Effector memory CD8-positive, alpha-beta T cell (primary cell): Measurements from ENCODE around the gene SLC19A1.
"Not testable (repeated sequence)": the region's sequence is repeated elsewhere in the genome, so short reads cannot be mapped to it uniquely, and the experiment has no call there.

Experiments used
- ATAC-seq: fragments of 150-1000 bp; cut with Tn5 transposase; replicated peaks from 2 replicates; pipeline ENCODE4 v1.10.0; 2021; ENCODE audit warnings: mild to moderate bottlenecking, moderate library complexity
- DNase-seq, 3 experiments: peaks; one replicate each; pipeline ENCODE4 v3.0.0; 2021
- H3K27ac Mint-ChIP-seq, 2 donors: one replicate each; pipeline ENCODE4 v1.8.0; 2022; ENCODE audit warnings: mild to moderate bottlenecking in 2 of 2, mixed read lengths in 2 of 2, moderate library complexity in 2 of 2
- H3K27me3 Mint-ChIP-seq, 2 donors: one replicate each; pipeline ENCODE4 v1.8.0; 2022; ENCODE audit warnings: mixed read lengths in 2 of 2
- H3K36me3 Mint-ChIP-seq: one replicate; pipeline ENCODE4 v1.8.0; 2022; ENCODE audit warnings: mild to moderate bottlenecking, moderate library complexity, mixed read lengths; ENCODE audit not compliant: insufficient read depth
- H3K4me1 Mint-ChIP-seq, 2 donors: one replicate each; pipeline ENCODE4 v1.8.0; 2022; ENCODE audit warnings: low read depth in 2 of 2, mixed read lengths in 2 of 2
- H3K4me3 Mint-ChIP-seq, 2 donors: one replicate each; pipeline ENCODE4 v1.8.0; 2022; ENCODE audit warnings: mild to moderate bottlenecking in 2 of 2, mixed read lengths in 2 of 2, moderate library complexity in 2 of 2
- H3K9me3 Mint-ChIP-seq, 2 donors: one replicate each; pipeline ENCODE4 v1.8.0; 2022; ENCODE audit warnings: mixed read lengths in 2 of 2

Gene SLC19A1

DNA sequence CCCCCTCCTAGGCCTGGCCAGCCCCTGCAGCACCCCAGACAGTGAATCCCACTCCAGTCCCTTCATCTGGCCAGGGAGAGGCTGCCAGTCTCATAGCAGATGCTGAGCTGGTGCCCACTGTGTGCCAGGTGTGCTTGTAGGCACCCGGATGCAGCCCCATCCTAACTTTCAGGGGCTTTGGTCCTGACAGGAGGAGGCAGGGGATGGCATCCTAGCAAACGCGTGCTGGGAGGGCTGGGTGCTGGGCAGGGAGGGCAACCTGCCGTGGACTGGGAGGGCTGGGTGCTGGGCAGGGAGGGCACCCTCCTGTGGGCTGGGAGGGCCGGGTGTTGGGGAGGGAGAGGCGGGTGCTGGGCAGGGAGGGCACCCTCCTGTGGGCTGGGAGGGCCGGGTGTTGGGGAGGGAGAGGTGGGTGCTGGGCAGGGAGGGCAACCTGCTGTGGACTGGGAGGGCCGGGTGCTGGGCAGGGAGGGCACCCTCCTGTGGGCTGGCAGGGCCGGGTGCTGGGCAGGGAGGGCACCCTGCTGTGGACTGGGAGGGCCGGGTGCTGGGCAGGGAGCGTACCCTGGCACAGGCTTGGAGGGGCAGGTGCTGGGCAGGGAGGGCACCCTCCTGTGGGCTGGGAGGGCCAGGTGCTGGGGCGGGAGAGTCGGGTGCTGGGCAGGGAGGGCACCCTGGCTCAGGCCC, 35.3 kb downstream of the SLC19A1 start:
- no peaks in the 10 kb centered on the region for H3K36me3 Mint-ChIP-seq
- no peaks in the 10 kb centered on the region for H3K4me1 Mint-ChIP-seq
- H3K4me3 Mint-ChIP-seq: no peak overlapping the region
- no peak overlapping the region for H3K27ac Mint-ChIP-seq
- no peaks in the 10 kb centered on the region for H3K27me3 Mint-ChIP-seq
- H3K9me3 Mint-ChIP-seq: no peaks in the 10 kb centered on the region
- ATAC-seq: no peak
- no peak for DNase-seq

DNA sequence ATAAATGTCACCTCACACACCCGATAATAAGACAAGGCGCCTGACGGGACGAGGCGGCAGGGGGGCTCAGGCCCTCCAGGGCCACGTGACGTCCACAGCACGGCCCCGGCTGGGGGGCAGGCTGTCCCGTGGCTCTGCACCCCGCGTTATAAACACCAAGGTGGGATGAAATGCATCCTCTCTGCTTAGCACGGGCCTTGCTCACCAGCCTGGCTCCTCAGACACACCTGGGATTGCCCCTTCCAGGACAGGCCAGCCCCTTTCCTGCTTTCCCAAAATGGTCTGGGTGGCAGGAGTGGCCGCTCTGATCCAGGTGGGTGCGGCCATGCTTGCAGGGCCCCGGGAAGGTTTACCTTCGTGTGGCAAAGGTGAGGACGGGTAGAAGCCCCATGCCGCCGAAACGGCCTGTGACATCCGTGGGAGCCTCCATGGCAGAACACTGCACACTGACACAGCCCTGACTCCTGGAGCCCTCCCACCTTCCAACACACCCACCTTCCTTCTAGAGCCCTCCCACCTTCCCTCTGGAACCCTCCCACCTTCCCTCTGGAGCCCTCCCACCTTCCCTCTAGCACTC, 35.9 kb downstream of the SLC19A1 start:
- H3K36me3 Mint-ChIP-seq: no peaks in the 10 kb centered on the region
- no peaks in the 10 kb centered on the region for H3K27me3 Mint-ChIP-seq
- H3K4me3 Mint-ChIP-seq: no peak overlapping the region
- H3K27ac Mint-ChIP-seq: no peak overlapping the region
- H3K9me3 Mint-ChIP-seq: no peaks in the 10 kb centered on the region
- DNase-seq (no peak), ATAC-seq (no peak)
- no peaks in the 10 kb centered on the region for H3K4me1 Mint-ChIP-seq

DNA sequence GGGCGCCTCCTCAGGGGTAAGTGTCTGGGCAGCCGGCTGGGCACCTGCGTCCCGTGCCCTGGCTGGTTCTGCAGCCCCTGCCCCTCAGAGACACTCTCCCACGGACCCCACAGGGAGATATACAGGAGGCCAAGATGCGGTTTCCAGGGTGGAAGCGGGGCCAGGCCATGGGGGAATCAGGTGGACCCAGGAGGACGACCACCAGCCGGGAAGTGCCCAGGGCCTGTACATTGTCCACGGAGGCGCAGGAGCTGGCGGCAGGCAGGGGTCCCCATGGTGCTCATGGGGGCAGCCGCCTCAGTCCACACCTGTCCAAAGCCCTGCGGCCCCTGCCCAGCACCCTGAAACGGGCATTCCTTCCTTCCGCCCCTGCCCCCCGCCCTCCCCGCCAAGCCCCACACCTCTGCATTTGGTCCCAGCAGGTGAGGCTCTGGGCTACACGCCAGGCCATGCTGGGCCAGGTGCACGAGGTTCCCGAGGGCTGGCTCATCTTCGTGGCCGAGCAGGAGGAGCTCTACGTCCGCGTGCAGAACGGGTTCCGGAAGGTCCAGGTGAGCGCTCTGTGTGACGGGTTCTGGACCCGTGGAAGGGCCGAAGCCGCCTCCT, 36.7 kb downstream of the SLC19A1 start:
- H3K4me1 Mint-ChIP-seq: no peaks in the 10 kb centered on the region

DNA sequence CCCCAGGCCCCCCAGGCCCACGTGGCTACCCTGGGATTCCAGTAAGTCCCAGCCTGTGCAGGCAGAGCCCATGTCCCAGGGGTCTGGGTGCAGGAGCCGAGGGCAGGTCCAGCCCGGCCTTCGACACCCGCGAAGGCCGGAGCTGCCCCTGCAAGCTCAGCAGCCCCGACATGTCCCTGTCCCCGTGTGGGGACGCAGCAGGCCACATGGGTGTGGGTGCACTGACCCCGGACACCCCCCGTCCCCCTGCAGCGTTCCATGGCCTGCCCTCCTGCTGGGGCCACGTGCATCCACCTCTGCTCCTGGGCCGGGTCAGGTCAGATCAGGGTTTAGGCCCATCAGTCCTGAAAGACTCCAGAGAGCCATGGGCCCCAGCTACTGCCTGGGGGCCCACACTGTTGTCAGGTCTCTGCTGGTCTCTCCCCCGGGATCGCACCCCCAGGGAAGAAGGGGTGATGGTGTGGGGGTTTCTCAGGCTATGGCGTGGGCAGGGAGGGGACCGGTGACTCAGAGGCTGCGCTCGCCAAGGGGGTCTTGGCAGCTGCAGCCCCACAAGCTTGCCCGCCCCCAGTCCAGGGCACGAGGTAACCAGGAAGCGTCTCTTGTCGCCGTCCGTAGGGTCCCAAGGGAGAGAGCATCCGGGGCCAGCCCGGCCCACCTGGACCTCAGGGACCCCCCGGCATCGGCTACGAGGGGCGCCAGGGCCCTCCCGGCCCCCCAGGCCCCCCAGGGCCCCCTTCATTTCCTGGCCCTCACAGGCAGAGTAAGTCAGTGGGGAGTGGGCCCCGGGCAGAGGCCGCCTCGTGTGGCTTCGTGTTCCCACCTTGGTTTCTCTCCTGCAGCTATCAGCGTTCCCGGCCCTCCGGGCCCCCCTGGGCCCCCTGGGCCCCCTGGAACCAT, 37.5 kb downstream of the SLC19A1 start:
- no peak for DNase-seq
- no peaks in the 10 kb centered on the region for H3K27me3 Mint-ChIP-seq
- H3K9me3 Mint-ChIP-seq: no peaks in the 10 kb centered on the region
- H3K4me1 Mint-ChIP-seq: peaks cover 0 to 4% of the 10 kb centered on the region in 2 donors
- no peak for ATAC-seq
- H3K36me3 Mint-ChIP-seq: no peaks in the 10 kb centered on the region
- no peak overlapping the region for H3K27ac Mint-ChIP-seq
- H3K4me3 Mint-ChIP-seq: no peak overlapping the region

More for the DNA sequence above, 36.7 kb downstream of the SLC19A1 start:
- Mint-ChIP-seq H3K27me3 (no peaks in the 10 kb centered on the region), H3K27ac (no peak overlapping the region), H3K36me3 (no peaks in the 10 kb centered on the region), H3K9me3 (no peaks in the 10 kb centered on the region), H3K4me3 (no peak overlapping the region)
- ATAC-seq (no peak), DNase-seq (no peak)

DNA sequence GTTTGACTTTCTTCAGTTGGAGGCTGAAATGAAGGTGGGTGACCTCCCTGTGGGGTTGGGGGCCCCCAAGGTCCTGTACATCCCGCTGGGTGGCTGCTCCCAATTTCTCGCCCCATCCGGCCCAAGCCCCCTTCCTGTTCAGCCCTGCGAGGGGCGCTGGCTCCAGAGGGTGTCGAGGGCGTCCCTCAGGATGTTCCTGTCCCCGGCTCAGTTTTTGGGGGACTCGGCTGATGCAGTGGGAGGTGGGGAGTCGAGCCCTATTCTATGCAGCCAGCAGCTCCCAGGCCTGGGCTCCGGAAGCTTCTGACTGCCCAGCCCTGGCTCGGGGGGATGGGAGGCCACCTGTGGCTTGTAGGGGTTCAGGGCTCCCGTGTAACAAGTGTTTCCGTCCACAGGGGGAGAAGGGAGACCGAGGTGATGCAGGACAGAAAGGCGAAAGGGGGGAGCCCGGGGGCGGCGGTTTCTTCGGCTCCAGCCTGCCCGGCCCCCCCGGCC, 38.2 kb downstream of the SLC19A1 start:
- Mint-ChIP-seq H3K9me3 (no peaks in the 10 kb centered on the region), H3K27me3 (no peaks in the 10 kb centered on the region), H3K36me3 (no peaks in the 10 kb centered on the region), H3K4me3 (no peak overlapping the region), H3K4me1 (peaks cover under 1 to 4% of the 10 kb centered on the region in 2 donors), H3K27ac (no peak overlapping the region)
- DNase-seq (no peak), ATAC-seq (no peak)

DNA sequence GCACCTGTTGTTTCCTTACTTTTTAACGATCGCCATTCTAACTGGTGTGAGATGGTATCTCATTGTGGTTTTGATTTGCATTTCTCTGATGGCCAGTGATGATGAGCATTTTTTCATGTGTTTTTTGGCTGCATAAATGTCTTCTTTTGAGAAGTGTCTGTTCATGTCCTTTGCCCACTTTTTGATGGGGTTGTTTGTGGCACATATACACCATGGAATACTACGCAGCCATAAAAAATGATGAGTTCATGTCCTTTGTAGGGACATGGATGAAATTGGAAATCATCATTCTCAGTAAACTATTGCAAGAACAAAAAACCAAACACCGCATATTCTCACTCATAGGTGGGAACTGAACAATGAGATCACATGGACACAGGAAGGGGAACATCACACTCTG, 39.0 kb downstream of the SLC19A1 start:
- H3K4me1 Mint-ChIP-seq, H3K27ac Mint-ChIP-seq, H3K27me3 Mint-ChIP-seq, H3K36me3 Mint-ChIP-seq, ATAC-seq, DNase-seq, H3K9me3 Mint-ChIP-seq, H3K4me3 Mint-ChIP-seq: not testable (repeated sequence)

DNA sequence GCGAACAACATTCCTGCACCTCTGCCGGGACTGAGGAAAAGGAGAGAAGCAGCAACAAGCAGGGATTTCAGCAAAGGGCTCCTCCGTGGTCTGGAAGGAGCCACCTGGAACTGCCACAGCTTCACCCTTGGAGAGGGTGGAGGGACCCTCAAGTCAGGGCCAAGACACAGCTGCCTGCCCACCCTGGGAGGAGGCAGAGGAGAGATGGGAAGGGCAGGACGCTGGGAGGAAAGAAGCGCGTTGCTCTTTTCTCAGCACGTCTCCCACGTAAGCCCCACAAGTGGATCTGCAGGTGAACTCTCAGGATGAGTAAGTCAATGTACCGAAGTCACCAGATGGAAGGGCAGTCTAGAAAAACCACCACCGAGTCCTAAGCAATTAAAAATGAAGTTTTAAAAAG, 39.6 kb downstream of the SLC19A1 start:
- no peak overlapping the region for H3K4me3 Mint-ChIP-seq
- ATAC-seq (no peak), DNase-seq (no peak)
- no peak overlapping the region for H3K27ac Mint-ChIP-seq
- peaks cover 1 to 4% of the 10 kb centered on the region in 2 donors for H3K4me1 Mint-ChIP-seq
- H3K27me3 Mint-ChIP-seq: no peaks in the 10 kb centered on the region
- H3K36me3 Mint-ChIP-seq: no peaks in the 10 kb centered on the region
- no peaks in the 10 kb centered on the region for H3K9me3 Mint-ChIP-seq

DNA sequence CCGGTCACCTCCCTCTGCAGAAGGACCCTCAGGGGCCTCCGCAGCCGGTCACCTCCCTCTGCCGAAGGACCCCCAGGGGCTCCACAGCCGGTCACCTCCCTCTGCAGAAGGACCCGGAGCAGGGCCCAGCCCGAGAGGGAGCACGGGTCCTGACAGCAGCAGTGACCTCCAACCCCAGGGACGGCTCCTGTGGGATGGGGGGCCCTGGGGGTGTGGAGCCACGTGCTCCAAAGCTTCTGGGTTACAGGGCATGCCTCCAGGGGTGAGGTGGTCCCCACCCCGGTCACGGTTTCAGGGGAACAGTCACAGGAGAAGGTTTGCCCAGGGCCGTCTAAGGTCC, 40.3 kb downstream of the SLC19A1 start:
- no peak overlapping the region for H3K4me3 Mint-ChIP-seq
- no peak overlapping the region for H3K27ac Mint-ChIP-seq
- H3K36me3 Mint-ChIP-seq: no peaks in the 10 kb centered on the region
- ATAC-seq (no peak), DNase-seq (no peak)
- H3K4me1 Mint-ChIP-seq: peaks cover 1 to 4% of the 10 kb centered on the region in 2 donors
- H3K9me3 Mint-ChIP-seq: no peaks in the 10 kb centered on the region
- no peaks in the 10 kb centered on the region for H3K27me3 Mint-ChIP-seq

DNA sequence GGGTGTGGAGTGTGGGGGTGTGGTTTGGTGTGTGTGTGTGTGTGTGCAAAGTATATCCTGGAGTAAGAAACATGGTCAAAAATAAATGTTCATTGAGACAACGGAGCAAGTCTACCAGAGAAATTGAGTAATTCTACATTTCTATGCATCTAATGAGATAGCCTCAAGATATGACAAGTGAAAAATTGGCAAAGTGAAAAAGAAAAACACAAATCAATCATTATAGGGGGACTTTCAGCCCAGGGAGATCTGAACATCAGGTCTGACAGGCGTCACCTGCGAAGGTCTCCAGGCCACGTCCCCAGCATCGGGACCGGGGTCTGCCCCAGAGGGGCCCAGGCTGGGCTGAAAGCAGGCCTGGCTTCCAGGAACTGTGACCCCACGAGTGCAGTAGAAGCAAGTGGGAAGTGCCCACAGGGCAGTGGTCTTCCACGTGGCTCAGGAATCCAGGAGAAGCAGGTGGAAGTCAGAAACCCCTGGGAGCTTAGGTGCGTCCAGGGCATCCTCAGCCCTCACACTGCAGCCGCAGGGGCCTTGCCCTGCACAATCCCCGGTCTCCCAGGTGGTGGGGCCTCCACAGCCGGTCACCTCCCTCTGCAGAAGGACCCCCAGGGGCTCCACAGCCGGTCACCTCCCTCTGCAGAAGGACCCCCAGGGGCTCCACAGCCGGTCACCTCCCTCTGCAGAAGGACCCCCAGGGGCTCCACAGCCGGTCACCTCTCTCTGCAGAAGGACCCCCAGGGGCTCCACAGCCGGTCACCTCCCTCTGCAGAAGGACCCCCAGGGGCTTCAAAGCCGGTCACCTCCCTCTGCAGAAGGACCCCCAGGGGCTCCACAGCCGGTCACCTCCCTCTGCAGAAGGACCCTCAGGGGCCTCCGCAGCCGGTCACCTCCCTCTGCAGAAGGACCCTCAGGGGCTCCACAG, 40.9 kb downstream of the SLC19A1 start:
- not testable (repeated sequence) for H3K36me3 Mint-ChIP-seq, H3K4me3 Mint-ChIP-seq, H3K27me3 Mint-ChIP-seq, H3K9me3 Mint-ChIP-seq, H3K27ac Mint-ChIP-seq, H3K4me1 Mint-ChIP-seq, ATAC-seq, DNase-seq

DNA sequence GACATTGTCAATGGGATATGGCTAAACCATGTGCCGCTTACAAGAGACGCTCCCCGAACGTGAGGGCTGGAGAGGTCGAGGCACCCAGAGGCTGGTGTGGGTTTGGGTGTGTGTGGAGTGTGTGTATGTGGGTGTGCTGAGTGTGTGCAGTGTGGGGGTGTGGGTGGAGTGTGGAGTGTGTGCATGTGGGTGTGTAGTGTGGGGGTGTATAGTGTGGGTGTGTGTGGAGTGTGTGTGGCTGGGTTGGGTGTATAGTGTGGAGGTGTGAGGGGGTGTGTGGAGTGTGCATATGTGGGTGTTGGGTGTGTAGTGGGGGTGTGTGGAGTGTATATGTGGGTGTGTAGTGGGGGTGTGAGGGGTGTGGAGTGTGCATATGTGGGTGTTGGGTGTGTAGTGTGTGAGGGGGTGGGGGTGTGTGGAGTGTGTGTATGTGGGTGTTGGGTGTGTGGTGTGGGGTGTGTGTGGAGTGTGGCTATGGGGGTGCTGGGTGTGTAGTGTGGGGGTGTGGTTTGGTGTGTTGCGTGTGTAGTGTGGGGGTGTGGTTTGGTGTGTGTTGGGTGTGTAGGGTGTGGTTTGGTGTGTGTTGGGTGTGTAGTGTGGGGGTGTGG, 42.2 kb downstream of the SLC19A1 start:
- Mint-ChIP-seq H3K4me1 (peaks cover 1 to 4% of the 10 kb centered on the region in 2 donors), H3K27me3 (no peaks in the 10 kb centered on the region), H3K9me3 (no peaks in the 10 kb centered on the region), H3K4me3 (no peak overlapping the region), H3K36me3 (peaks cover 3% of the 10 kb centered on the region), H3K27ac (no peak overlapping the region)
- DNase-seq (no peak), ATAC-seq (no peak)

DNA sequence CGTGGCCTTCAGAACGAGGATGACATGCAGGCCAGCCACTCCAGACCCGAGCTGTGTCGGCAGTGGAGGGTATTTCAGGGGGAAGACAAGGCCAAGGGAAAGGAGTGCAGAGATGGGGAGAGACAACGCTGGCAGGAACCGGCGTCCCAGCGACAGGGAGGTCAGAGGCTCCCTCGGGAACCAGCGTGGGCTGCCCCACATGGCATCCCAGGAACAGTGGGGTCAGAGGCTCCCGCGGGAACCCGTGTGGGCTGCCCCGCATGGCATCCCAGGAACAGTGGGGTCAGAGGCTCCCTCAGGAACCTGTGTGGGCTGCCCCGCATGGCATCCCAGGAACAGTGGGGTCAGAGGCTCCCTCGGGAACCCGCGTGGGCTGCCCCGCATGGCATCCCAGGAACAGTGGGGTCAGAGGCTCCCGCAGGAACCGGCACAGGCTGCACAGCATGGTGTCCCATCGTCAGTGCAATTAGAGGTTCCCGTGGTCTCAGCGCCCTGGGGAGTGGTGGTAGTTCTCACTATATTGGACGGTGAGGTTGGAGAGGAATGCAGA, 43.0 kb downstream of the SLC19A1 start:
- DNase-seq (no peak), ATAC-seq (no peak)
- no peak overlapping the region for H3K27ac Mint-ChIP-seq
- no peaks in the 10 kb centered on the region for H3K9me3 Mint-ChIP-seq
- peaks cover 3% of the 10 kb centered on the region for H3K36me3 Mint-ChIP-seq
- no peak overlapping the region for H3K4me3 Mint-ChIP-seq
- peaks cover 1 to 4% of the 10 kb centered on the region in 2 donors for H3K4me1 Mint-ChIP-seq
- no peaks in the 10 kb centered on the region for H3K27me3 Mint-ChIP-seq

DNA sequence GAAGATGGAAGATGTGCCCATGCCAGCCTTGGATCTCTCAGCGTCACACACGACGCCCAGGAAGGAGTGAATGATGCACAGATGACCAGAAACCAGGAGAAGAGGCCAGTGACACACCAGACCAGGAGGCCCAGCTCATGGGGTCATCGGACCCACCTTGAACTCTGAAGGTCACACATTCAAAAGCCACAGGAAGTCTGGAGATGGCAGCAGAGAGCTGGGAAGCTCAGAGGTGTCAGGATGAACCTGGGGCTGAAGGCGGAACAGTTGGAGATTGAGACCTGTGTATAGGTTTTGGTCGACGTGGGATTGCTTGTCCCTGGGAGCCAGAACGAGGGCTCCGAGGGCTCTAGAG, 43.6 kb downstream of the SLC19A1 start:
- DNase-seq (no peak), ATAC-seq (no peak)
- Mint-ChIP-seq H3K27me3 (no peaks in the 10 kb centered on the region), H3K36me3 (peaks cover 3% of the 10 kb centered on the region), H3K27ac (no peak overlapping the region), H3K4me3 (no peak overlapping the region), H3K9me3 (no peaks in the 10 kb centered on the region), H3K4me1 (peaks cover 1 to 4% of the 10 kb centered on the region in 2 donors)
